Right ventricle myocardium superior (tissue), 1 donor: Measurements from ENCODE around the gene SLC38A10. TPM values are rescaled to one million over a fixed set of nuclear protein-coding genes. Genes with fewer than 3 reads are reported as not detected.

Experiments
- ATAC-seq: fragments of 200-7000 bp; cut with Tn5 transposase; one replicate; pipeline ENCODE4 v1.9.1; 2020; ENCODE audit warnings: mild to moderate bottlenecking; ENCODE audit not compliant: poor library complexity
- DNase-seq: peaks from one replicate; pipeline ENCODE4 v3.0.0-alpha.2; 2020
- intact Hi-C: fragments of 100-400 bp; cut with DNase I; formaldehyde crosslinking; loops from one replicate; pipeline ENCODE4 v1.11.2; 2022
- total RNA-seq: library from RNA; stranded (reverse); fragmentation: NEBNext Ultra II Directional; extraction: Animal tissue kit (Norgen Biotek cat#: 25700); gene quantifications from one replicate; pipeline ENCODE4 v1.2.1, GENCODE V29; 2021
- donor health status: DM: no; HTN: yes; CAD: no; lungs with severe emphysema.

Gene SLC38A10
- total RNA-seq, 1 donor from 2014 or later: 41.3 TPM

DNA sequence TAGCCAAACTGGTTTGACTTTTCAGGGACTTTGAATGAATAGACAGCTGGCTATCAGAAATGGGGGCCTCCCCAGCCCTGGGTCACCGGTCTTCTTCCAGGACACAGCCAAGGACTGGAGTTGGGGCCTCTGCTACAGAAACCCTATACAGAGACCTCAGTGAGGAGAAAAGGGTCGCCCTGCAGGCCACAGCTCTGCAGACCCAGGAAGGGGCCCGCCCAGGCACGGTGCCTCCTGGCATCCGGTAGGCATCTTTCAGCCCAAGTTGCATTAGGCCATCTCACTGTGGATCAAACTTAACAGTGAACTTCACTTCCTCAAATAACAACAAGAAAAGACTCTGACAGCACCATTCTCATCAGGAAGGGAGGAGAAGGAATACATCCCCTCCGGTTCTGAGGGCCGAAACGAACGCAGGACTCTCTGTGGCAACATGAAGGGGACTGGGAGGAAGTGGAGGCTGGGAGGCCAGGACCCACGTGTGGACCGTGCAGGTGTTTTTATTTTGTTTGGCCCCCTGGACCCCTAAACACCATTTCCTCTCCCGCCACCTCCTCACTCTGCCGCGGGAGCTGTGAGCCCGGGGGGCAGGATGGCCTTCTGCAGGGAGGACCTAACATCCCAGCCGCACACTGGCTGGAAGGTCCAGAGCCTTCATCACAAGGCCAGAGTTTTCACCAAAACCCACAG is 7.2 kb downstream of the SLC38A10 start:
- intact Hi-C loops: no loop called here
- DNase-seq (no peak), ATAC-seq (no peak)

DNA sequence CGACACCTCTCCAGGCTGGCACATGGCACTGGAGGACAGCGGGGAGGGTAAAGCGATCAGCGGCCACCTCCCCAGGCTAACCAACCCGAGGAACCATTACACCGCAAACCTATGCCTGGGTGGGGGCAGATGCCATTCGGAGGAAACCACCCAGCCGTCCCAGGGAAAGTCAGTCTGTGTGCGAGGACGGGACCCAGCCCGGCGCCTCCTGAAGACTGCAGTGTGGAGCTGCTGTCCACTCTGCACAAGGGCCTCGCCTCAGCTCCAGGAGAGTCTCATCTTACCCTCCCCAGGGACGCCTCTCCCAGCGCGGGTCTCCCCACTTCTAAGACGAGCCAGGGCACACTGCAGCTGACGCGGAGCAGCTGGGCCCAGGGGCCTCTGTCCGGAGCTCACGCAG is 8.0 kb downstream of the SLC38A10 start:
- intact Hi-C loops: no loop called here
- DNase-seq: no peak
- no peak for ATAC-seq

DNA sequence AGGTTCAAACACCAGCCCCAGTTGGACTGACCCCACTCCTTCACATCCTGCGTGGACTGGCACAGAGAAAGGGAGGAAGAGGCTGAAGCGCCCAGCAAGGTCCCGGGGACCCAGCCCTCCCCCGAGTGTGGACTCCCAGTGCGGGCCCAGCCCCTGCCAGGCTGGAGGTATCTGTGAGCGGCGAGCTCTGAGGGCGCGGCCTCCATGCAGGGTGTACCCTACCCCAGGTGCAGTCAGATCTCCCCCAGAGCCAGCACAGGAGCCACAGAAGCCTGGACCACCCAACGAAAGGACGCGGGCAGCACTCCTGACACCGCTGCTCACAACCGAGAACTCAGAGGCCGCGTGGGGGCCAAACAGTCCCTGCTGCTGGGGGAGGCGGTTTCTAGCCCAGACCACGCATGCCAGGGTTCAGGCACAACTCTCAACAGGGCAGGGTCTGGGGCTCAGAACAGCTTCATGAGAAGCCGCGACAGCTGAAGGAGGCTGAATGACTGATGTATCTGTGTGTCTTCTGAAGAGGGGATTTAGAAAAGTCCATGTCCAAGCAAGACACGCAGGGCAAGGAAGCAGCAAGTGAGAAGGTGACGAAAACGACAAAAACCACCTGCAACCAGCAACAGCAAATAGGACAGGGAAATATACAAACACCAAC is 8.5 kb downstream of the SLC38A10 start:
- intact Hi-C loops: no loop called here
- DNase-seq (no peak), ATAC-seq (no peak)

DNA sequence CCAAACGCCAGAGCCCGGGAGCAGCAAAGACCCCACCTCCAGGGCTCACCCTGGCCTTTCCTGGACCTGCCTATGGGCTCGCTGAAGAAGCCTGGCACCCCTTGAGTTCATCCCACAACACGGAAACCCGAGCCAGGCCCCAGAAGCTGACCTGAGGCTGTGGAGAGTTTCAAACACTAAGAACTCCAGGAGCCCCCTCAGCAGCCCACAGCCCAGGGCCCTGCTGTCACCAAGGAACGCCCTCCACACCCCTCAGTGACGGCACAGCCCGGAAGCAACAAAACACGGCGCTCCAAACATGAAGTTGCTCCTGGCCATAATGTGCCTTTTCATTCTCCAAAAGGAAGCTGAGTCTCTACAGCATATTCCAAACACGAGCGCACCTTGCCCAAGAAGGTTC is 9.2 kb downstream of the SLC38A10 start:
- no peak for DNase-seq
- ATAC-seq: peak; percentile 8

DNA sequence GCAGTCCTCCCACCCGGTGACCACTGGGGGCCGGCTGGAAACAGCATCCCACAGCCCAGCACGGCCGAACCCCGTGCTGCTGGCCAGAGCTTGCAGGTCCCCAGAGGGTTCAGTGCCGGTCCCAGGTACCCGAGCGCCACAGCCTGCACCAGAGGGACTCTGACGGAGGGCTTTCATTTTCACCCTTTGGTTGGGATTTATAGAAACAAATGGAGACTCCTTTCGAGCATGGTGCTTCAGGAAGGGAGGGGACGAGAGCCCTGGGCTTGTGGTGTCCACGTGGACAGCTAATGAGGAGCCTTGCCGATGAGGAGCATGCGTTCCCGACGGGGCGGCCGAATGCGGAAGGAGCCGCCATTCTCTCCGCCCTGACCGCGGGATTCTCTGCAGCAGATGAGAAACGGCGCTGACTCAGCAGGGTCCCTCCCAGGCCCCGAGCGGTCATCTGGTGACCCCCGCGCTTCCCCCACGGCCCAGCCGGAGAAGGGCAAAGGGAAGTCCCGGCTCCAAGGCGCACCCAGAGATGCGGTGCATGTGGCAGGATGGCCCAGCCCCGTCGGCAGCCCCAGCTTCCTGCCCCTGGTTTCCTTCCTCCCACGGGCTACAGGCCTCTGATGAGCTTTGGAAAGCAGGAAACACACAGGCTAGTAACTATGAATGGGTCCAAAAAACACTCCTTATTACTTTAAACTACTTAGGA is 9.8 kb downstream of the SLC38A10 start:
- intact Hi-C loops: no loop called here
- DNase-seq (peak; percentile 91), ATAC-seq (peak; percentile 83)

More for the DNA sequence above, 9.2 kb downstream of the SLC38A10 start:
- intact Hi-C loops: no loop called here

DNA sequence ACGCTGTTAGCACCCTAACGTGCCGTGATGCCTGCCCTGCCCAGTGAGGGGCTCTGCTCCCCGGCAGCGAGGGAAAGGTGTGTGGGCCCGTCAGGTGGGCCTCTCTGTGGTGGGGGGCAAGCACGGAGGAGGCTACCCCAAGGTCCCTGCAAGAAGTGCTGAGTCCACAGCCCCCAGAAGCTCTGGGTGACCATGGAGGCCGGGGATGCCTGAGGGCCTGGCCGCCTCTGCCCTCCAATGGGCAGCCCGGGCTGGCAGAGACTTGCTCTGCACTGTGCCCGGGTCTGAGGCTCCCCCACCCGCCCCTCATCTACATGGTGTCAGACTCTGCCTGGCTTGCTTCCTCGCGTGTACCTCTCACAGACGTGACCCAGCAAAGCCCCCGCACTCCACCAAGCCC is 12.2 kb downstream of the SLC38A10 start:
- intact Hi-C loops: no loop called here
- no peak for DNase-seq

DNA sequence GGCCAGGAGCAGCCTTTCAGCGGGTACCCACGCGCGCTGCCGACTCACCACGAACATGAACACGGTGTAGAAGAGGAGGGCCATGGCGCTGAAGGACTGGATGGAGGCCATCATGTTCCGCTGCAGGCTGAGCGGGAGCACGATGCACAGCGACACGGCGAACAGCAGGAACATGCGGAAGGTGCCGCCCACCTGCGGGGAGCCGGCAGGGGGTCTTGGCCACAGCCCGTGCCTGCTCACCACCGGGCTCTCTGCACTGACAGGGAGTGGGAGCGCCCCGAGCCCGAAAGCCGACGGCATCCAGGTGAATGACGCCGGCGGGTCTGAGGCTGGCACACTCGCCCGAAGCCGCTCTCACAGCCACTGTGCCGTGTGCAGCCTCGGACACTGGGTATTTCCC is 13.0 kb downstream of the SLC38A10 start:
- intact Hi-C loops: no loop called here
- ATAC-seq (no peak), DNase-seq (no peak)

More for the DNA sequence above, 12.2 kb downstream of the SLC38A10 start:
- no peak for ATAC-seq

DNA sequence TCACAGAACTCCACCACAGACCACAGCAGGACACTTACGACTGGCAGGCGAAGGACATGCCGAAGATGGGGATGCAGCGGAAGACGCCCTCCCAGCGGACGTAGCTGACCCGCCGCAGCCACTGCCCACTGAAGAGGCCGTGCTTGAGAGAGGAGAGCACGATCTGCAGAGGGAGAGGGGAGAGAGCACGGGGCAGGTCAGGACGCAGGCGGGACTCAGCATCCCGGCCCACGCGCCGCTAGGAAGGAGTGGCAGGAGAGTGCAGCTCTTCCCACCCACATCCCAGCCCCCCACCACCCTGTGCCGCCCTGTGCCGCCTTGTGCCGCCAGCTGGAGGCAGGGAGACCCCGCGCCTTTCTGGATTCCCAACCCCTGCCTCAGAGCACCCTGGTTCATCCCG is 14.5 kb downstream of the SLC38A10 start:
- intact Hi-C loops: no loop called here
- ATAC-seq (no peak), DNase-seq (no peak)

DNA sequence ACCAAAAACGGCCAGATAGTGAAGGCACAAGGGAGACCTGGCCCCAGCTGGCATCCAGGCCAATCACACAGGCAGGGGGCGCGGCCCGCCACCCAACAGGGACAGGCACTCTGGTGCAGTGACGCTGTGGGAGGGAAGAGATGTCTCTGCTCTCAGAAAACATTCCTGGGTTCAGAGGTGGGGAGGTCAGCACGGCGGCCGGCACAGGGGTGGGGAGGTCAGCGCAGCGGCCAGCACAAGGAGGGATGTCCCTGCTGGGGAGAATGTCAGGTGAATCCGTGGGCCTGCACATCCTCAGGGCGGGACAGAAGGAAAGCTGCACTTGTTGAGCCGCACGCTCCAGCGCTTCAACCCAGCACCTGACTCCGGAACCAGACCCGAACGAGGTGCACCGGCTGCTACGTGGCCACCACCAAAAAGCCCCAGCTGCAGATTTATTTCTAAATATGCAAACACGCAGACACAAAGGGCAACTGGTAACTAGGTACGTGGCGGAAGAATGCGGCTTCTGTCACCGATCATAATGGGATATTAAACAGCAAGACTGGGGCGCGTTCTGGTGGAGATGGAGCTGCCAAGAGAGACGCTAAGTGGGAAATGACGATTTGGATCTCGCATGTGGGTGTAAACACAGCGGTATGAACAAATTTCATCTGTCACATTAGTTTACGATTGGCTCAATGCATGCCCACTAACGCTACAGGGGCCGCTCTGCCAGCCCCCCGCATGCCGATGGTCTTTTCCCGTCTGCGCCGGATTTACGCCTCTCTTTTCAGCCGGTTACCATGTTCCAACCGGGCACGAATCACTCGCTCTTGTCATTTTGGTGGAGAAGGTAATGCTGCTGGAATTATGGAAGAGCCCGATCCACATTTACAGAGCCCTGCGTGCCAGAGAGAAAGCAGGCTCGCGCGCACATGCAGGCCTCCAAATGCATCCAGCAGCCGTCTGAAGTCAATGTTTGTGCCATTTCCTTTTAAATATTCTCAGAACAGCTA is 15.5 kb downstream of the SLC38A10 start:
- DNase-seq (no peak), ATAC-seq (no peak)
- intact Hi-C loops: no loop called here

DNA sequence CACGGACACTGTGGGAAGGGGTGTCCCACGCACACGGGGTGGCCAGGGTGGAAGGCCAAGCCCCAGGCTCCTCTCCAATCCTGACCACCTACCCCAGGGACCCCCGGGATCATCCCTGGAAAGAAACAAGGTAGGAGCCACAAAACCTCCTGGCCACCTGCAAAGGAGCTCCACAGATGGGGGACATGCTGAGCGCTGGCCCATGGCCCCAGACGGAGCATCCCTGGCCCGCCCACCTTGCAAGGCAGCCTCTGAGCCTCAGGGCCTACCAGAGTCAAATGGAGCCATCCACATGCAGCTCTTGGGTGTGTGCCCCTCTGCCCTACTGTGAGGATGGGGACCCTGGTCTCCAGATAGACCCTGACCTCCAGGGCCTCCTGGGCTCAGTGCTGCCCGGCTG is 16.3 kb downstream of the SLC38A10 start:
- no peak for DNase-seq
- intact Hi-C loops: no loop called here
- no peak for ATAC-seq

DNA sequence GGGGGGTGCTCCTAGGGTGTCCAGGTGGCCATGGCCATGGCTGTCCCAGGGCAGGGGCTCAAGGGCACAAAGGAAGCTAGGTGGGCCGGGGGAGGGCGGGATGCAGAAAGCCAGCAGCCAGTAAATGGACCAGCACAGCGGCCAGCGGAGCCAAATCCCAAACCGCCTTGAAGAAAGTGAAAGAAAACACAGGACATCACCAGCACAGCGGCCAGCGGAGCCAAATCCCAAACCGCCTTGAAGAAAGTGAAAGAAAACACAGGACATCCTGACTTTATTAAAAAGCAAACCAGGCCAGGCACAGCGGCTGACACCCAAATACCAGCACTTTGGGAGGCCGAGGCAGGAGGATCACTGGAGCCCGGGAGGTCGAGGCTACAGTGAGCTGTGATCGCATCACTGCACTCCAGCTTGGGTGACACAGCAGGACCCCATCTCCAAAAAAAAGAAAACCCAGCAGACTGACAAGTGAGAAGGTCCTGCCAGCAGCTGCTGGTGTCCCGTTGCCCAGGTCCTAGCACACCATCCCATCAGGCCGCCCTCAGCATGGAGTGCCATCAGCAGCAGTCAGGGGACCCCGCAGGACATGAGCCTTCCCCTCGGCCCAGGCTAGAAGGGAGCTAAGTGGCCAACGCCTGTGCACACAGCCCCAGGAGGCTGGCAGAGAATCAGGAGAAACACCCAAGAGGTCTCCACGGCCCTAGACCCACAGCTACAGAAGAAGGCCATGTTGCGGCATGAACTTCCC is 17.0 kb downstream of the SLC38A10 start:
- intact Hi-C loops: no loop called here
- ATAC-seq (peak; percentile 84), DNase-seq (peak; percentile 86)

DNA sequence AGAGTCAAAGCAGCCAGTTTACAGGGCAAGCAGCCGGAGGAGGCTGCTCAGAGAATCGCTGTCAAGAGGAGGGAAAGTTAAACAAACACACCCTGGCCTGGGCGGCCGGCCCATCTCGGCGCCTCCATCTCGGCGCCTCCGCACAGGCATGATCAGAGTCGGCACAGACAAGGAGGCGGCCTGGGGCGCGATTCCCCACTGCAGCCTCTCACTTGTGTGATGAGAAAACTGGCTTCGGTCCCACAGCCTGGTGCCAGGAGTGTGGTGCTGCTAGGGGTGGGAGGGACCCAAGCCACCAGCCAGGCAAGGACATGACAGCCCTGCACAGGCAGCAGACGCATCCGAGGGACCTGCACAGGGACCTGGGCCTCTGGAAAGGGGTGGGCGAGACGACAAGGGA is 17.7 kb downstream of the SLC38A10 start:
- ATAC-seq (peak; percentile 84), DNase-seq (peak; percentile 75)
- intact Hi-C loops: no loop called here

DNA sequence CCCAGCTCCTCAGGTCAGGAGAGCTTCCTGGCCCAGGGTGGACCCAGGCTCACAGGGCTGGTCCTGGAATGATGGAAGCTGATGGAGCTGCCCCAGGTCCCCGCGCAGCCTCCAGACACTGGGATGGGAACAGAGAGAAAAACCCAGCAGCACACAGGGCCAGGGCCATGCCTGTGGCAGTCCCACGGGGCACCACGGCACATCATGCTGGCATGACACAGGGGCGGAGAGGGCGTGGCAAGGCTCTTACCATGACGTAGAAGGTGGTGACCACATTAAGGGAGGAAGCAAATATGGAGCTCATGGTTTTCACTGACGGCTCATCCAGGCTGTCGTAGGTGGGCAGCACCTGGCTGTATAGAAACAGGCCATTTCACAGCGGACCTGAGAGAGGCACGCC is 18.3 kb downstream of the SLC38A10 start:
- intact Hi-C loops: no loop called here
- DNase-seq: no peak
- no peak for ATAC-seq

DNA sequence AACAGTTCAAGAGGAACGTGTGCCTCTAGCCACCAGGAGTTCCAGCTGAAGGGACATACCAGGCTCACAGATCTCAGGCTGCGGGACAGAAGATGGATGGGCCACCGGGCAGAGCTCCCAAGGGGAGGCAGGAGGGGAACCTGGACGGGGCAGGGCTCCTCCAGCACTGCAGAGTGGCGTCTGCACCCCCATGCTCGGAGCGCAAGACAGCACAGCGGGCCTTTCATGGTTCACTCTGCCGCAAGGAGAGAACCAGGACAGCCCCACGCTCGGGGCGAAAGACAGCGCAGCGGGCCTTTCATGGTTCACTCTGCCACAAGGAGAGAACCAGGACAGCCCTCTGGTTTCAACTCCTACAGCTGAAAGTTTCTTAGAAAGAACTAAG is 20.6 kb downstream of the SLC38A10 start:
- intact Hi-C loops: no loop called here
- no peak for ATAC-seq
- DNase-seq: no peak

DNA sequence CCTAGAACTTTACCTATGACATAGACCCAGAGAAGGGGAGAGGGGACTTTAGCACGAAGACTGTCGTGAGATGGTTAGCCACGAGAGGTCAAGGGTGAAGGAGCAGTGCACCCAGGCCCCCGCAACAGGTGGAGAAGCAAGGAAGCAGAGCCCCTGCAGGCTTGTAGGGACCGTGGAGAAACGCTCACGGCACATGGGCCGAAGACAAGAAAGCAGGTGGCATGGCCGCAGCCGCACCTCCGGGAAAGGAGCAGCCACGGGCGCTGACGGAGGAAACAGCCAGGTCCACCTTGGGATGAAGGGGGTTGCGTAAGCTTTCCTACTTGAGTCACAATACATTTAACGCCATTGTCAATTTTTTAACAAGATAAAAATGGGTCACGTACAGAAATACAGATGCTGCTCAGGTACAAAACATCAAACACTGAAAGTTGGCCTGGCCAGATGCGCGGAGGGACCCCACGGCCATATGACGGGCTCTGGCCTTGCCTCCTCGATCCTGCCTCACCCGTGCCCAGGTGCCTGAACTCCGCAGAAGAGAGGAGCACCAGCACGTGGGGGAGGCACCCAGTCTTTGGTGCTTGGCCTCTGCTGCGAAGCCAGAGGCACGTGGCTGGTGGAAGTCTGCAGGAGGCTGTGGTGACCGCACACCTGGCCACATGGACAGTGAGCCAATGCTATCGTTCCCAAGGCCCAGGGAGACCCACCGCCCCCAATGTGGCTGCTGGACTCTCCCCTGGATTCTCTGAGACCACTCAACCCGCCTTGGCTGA is 21.2 kb downstream of the SLC38A10 start:
- intact Hi-C loops: no loop called here
- ATAC-seq (no peak), DNase-seq (no peak)

DNA sequence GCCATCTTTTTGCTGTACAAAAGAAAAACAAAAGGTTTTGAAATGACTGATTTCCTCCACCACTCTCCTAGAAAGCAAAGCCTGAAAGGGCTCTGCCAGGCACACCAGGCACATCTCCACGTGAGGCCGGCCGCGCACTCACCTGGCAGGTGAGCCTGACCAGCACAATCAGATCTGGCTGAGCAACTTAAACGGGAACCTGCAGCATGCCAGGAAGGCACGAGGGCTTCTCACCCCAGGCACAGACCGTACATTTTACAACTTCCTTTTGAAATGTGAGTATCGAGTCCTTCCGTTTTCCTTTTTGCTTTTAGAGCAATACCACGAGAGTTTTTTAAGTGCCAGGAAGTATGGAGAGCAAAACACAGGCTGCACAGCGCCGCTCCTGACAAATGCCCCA is 22.5 kb downstream of the SLC38A10 start:
- ATAC-seq: no peak
- DNase-seq: no peak
- intact Hi-C loops: no loop called here

DNA sequence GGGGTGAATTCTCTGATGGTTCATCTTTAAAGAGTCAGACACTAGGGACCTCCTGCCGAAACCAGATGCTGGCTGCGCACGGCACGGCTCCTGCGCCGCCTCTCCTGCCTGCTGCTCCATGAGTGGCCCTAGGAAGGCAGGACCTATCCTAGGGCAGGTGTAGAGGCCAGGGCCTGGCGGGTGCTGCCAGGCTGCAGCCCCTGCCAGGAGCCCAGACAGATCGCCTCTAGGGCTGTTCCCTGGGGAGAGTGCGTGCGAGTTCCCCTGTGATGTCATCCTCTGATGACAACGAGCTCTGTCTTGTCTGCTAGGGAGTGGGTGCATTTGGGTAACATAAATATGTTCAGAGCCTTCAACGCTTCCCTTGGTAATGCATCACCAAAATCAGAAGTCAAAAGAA is 23.9 kb downstream of the SLC38A10 start:
- DNase-seq: no peak
- no peak for ATAC-seq
- intact Hi-C loops: no loop called here

DNA sequence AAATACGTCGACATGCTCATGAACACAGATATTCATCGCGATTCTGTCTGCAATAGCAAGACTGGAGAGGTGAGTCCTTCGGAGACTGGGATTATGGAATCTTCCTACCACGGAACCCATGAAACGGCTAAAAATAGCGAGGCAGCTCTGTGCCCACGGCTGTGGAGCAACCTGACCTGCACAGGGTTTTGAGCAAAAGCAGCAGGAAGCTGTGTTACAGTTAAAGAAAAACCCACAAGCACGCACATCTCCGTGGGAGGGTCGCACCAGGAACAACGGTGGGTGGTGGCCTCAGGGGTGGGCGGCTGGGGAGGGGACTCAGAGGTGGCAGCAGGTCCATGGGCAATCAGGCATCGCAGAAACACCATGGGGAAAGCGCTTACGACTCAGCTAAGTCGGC is 24.8 kb downstream of the SLC38A10 start:
- intact Hi-C loops: no loop called here
- ATAC-seq (no peak), DNase-seq (no peak)
